Inflammatory macrophage treated with lipopolysaccharide for 1 hour (primary cell): ENCODE data around the gene SETDB1.
A peak's percentile ranks its signal among the peaks of the same experiment; 100 is the strongest.

ENCODE experiments used
- DNase-seq, 2 donors: peaks; one replicate each; pipeline ENCODE4 v3.0.0-alpha.2; 2020 to 2022

Gene SETDB1

GRCh38 chr1:150944856-150945255 is 18.7 kb downstream of the SETDB1 start:
- DNase-seq, result peak; percentile 4 to 52

DNA sequence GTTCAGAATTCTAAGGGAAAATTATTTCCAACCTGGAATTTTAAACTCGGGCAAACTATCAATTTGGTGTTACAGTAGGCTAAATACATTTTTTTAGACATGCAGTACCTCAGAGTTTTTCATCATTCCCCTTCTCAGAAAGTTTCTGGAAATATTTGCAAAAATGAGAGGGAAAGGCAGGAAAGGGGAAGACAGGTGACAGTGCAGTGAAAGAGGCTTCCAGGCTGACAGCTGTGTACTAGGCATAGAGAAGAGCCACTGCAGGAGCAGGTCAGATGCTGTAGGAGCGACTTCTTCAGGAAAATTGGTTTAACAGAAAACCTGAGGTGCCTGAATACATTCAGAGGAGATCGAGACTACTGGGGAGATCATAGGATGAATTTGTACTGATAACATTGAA is 28.5 kb downstream of the SETDB1 start:
- no peak for DNase-seq

DNA sequence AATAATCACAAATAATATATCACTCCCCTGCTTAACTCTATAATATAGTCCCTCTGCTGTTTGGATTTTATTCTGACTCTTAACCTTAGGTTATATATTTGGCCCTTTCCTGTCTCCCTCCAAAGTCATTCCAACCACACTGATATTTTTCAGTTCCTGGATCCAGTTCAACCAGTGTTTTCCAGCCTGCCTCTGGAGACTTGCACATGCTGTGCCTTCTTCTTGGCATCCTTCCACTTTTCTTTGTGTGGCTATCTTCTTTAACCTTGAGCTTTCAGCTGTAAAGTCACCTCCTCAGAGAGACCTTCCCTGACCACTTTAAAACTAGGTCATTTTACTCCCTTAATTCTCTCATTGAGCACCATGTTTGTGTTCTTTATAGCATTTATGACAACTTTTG is 29.1 kb downstream of the SETDB1 start:
- no peak for DNase-seq

- no peak for DNase-seq
These were observed 31.5 kb downstream of the SETDB1 start for GRCh38 chr1:150957666-150958065.

DNA sequence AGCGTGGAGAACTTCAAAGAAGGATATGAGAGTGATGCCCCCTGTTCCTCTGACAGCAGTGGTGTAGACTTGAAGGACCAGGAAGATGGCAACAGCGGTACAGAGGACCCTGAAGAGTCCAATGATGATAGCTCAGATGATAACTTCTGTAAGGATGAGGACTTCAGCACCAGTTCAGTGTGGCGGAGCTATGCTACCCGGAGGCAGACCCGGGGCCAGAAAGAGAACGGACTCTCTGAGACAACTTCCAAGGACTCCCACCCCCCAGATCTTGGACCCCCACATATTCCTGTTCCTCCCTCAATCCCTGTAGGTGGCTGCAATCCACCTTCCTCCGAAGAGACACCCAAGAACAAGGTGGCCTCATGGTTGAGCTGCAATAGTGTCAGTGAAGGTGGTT is 34.5 kb downstream of the SETDB1 start:
- no peak for DNase-seq

DNA sequence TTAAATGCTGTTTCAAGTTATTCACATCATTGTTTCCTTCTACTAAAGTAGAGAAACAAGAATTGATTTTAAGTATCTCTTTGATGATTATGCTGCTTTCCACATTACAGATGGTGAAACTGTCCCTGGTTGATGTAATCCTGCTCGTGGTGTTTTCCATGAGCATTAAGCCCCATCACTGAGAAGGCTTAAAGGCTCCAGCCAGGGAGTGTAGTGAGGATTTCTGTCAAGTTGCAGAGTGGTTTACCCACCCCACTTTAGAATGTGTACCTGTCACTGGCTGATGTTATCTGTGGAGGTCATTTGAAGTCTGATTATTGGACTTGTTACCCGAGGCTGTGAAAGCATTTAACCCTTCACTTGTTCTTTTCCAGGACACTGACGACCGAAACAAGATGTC is 35.6 kb downstream of the SETDB1 start:
- no peak for DNase-seq

- no peak for DNase-seq
These were observed 37.4 kb downstream of the SETDB1 start for GRCh38 chr1:150963321-150964163.

- no peak for DNase-seq
These were observed 38.0 kb downstream of the SETDB1 start for GRCh38 chr1:150964164-150964489.

DNA sequence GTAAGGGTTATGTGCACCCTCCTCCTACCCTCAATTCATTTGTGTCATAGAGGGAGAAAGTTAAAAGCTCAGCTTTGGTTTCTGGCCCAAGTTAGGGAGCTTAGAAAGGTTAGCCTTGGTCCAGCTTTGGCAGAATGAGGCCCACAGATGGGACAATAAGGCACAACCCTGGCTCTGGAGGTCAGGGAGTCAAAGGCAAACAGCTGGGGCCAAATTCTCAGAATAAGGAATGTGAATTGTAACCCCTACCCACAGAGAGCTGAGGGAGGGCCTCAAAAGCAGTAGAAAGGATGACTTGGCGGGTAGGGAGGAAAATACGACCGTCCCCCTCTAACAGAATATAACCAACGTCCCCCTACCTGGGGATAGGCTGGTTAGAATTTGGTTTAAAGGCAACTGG is 39.4 kb downstream of the SETDB1 start:
- DNase-seq, result no peak

DNA sequence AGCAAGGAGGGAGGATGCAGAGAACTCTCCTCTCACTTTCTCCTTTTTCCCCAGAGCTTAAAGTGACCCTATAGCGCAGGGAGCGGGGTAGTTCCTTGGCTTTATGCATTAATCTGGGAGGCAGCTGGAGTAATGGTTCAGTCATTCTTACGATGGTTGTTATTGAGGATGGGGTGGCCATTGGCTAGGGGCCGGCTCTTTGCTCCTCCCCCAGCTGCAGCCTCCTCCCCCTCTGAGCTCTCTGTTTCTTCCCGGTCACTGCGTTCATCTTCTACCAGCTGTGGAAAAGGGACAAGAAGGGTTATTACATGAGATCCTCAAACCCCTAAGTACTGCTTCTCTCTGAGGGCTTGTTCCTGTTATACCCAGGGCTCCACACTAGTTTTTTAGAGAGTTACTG is 39.8 kb downstream of the SETDB1 start:
- DNase-seq, result no peak

- no peak for DNase-seq
These were observed 41.8 kb downstream of the SETDB1 start for GRCh38 chr1:150967936-150968335.

DNA sequence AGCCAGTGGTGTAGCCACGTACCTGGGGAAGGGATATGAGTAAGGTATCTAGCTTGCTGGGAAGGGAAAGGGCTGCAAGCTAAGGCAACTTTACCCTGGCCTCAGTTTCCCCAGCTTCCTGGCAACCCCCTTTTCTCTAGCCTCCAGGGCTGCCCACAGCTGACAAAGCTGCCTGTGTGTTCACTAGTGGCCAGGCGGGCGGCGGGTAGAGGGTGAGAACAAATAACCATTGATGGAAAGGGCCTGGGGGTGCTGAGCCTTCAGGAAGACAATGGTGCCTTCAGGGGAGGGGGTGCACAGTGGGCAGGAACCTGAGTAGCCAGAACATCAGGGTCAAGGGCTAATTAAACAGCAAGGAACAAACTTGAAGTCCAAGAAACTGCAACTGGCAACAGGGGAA is 42.3 kb downstream of the SETDB1 start:
- DNase-seq, result no peak

- DNase-seq, result peak; percentile 53 to 59
These were observed 43.5 kb downstream of the SETDB1 start for GRCh38 chr1:150969626-150970025.

GRCh38 chr1:150970808-150971582 is 44.8 kb downstream of the SETDB1 start:
- peak; percentile 34 to 54 for DNase-seq

GRCh38 chr1:150971583-150972416 is 45.6 kb downstream of the SETDB1 start:
- no peak for DNase-seq

GRCh38 chr1:150972417-150972940 is 46.3 kb downstream of the SETDB1 start:
- DNase-seq, result no peak

DNA sequence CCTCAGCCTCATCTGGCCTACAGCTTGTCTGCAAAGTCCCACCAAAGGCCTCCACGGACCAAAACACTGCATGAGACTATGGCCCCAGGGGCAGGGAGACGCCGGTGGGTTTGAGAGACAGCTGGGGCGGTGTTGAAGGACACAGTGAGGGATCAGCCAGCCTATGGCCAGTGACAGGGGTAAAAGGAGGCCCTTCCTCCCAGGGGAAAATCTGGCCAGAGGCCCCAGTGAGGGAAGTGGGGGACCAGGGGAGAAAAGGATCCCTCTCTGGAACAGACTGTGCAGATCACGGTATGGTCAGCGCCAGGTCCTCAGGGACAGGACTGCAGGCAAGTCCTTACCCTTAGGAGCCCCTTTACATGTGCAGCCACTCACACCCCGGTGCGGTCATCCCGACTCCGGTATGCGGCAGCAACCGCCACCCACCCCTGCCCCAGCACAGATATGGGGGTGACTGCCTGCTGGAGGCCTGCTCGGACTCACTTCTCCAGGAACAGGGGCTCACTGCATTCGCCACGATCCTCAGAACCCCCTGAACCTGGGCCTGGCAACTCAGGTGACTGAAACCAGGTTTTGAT is 47.2 kb downstream of the SETDB1 start:
- DNase-seq, result no peak

DNA sequence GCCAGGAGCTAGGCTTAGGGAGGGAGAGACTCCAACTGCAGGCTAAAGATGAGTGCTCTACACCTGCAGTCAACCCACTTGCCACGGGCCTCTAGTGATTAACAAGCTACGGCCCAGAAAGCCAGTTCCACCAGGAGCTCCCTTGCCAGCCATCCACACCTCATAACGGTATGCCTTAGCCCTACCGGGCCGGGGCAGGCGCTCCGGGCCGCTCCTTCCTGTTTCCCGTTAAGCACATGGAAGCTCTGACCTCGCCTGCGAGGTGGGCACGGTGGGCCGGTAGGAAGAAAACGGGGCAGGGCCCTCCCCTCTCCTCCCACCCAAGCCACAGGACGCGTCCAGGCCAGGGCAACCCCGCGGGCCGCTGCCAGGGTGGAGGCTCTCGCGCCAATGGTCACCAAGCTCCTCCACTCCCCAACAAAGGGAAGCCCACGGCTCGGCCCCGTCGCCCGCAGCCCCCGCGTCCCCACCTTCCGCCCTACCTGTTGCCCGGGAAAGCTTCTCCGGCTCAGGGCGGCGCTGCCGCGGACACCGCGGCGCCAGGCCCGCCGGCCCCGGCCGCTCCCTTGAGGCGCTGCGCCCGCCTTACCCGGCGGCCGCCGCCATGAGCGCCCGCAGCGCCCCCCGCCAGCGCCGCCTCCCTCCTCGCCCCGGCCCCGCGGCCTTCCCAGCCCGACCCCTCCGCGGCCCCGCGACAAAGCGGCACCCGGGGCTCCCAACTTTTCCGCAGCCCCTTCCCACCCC is 47.8 kb downstream of the SETDB1 start:
- DNase-seq, result peak; percentile 19 to 28

GRCh38 chr1:150974580-150975478 is 48.7 kb downstream of the SETDB1 start, which contains the start of gene CERS2:
CERS2 (minus strand) TSS chr1:150974835; CDS start chr1:150969090, 5,745 bp downstream.
- DNase-seq, result peak; percentile 29 to 52

GRCh38 chr1:150976401-150976821 is 50.2 kb downstream of the SETDB1 start:
- DNase-seq, result no peak
